ENCODE results near the gene ENOX1. TPM values are rescaled to one million over a fixed set of nuclear protein-coding genes. Genes with fewer than 3 reads are reported as not detected.

ENOX1 gene
- total and polyA plus RNA-seq, 3 donors from 2014 or later: 11.0 to 14.2 (median 11.5) TPM

GRCh38 chr13:43728421-43728820 is 58.4 kb downstream of the ENOX1 start:
- TF ChIP-seq CTCF (IDR thresholded peaks at IDR 0.05) (no peak), POLR2A (IDR thresholded peaks at IDR 0.05) (no peak)
- intact Hi-C loops (cut with DNase I; ENCODE audit: low total_unique reads): no loop called here
- WGBS, 2 donors: 82 to 92% methylated on average over 1 of the region's 1 CpG
- H3K4me1 ChIP-seq: no peaks in the 10 kb centered on the region
- no peak overlapping the region for H3K27ac ChIP-seq
- H3K36me3 ChIP-seq (ENCODE audit: low read depth, missing control alignments): no peaks in the 10 kb centered on the region
- H3K27me3 ChIP-seq: no peaks in the 10 kb centered on the region
- no peaks in the 10 kb centered on the region for H3K9me3 ChIP-seq
- no peak for DNase-seq
- H3K4me3 ChIP-seq: no peak overlapping the region

GRCh38 chr13:43727856-43728255 is 58.9 kb downstream of the ENOX1 start:
- TF ChIP-seq POLR2A (IDR thresholded peaks at IDR 0.05): no peak
- no peak for TF ChIP-seq CTCF (IDR thresholded peaks at IDR 0.05)
- Histone ChIP-seq H3K27me3 (no peaks in the 10 kb centered on the region), H3K27ac (no peak overlapping the region), H3K4me3 (no peak overlapping the region), H3K36me3 (ENCODE audit: low read depth, missing control alignments) (no peaks in the 10 kb centered on the region), H3K9me3 (no peaks in the 10 kb centered on the region), H3K4me1 (no peaks in the 10 kb centered on the region)
- 87 to 94% methylated on average over 1 of the region's 1 CpG for WGBS, 2 donors
- no peak for DNase-seq
- intact Hi-C loops (cut with DNase I; ENCODE audit: low total_unique reads): no loop called here

- Histone ChIP-seq H3K9me3 (no peaks in the 10 kb centered on the region), H3K27ac (no peak overlapping the region), H3K4me3 (no peak overlapping the region), H3K27me3 (no peaks in the 10 kb centered on the region), H3K36me3 (ENCODE audit: low read depth, missing control alignments) (no peaks in the 10 kb centered on the region), H3K4me1 (no peaks in the 10 kb centered on the region)
- TF ChIP-seq CTCF (IDR thresholded peaks at IDR 0.05) (no peak), POLR2A (IDR thresholded peaks at IDR 0.05) (no peak)
- no peak for DNase-seq
- WGBS, 2 donors: 82 to 84% methylated on average over 6 of the region's 6 CpGs
- intact Hi-C loops (cut with DNase I; ENCODE audit: low total_unique reads): no loop called here
Measured at GRCh38 chr13:43725460-43725859, 61.3 kb downstream of the ENOX1 start.

GRCh38 chr13:43720780-43721397 is 65.9 kb downstream of the ENOX1 start:
- no peaks in the 10 kb centered on the region for H3K4me1 ChIP-seq
- 46 to 50% methylated on average over 2 of the region's 2 CpGs for WGBS, 2 donors
- no peaks in the 10 kb centered on the region for H3K9me3 ChIP-seq
- H3K36me3 ChIP-seq (ENCODE audit: low read depth, missing control alignments): no peaks in the 10 kb centered on the region
- H3K27ac ChIP-seq: no peak overlapping the region
- H3K4me3 ChIP-seq: no peak overlapping the region
- intact Hi-C loops (cut with DNase I; ENCODE audit: low total_unique reads): no loop called here
- no peak for DNase-seq
- TF ChIP-seq CTCF (IDR thresholded peaks at IDR 0.05): no peak
- TF ChIP-seq POLR2A (IDR thresholded peaks at IDR 0.05): no peak
- no peaks in the 10 kb centered on the region for H3K27me3 ChIP-seq

GRCh38 chr13:43698758-43699157 is 88.0 kb downstream of the ENOX1 start:
- H3K9me3 ChIP-seq: no peaks in the 10 kb centered on the region
- no peak overlapping the region for H3K4me3 ChIP-seq
- intact Hi-C loops (cut with DNase I; ENCODE audit: low total_unique reads): no loop called here
- no peaks in the 10 kb centered on the region for H3K4me1 ChIP-seq
- H3K36me3 ChIP-seq (ENCODE audit: low read depth, missing control alignments): no peaks in the 10 kb centered on the region
- DNase-seq: no peak
- H3K27ac ChIP-seq: no peak overlapping the region
- TF ChIP-seq CTCF (IDR thresholded peaks at IDR 0.05): no peak
- TF ChIP-seq POLR2A (IDR thresholded peaks at IDR 0.05): no peak
- no peaks in the 10 kb centered on the region for H3K27me3 ChIP-seq
- 65 to 78% methylated on average over 2 of the region's 2 CpGs for WGBS, 2 donors

All from testis (tissue), 3 donors.